Activated T-helper 17 cell treated with anti-CD3 and anti-CD28 coated beads, Interleukin-2, amount 50 U/mL, for 72 hours (primary cell): ENCODE results near the gene COL19A1. TPM values are rescaled to one million over a fixed set of nuclear protein-coding genes. Genes with fewer than 3 reads are reported as not detected.
"Not testable (repeated sequence)": the region's sequence is repeated elsewhere in the genome, so short reads cannot be mapped to it uniquely, and the experiment has no call there.

Source experiments
- ATAC-seq: fragments of 150-1000 bp; cut with Tn5 transposase; replicated peaks from 2 replicates; pipeline ENCODE4 v1.10.0; 2021; ENCODE audit warnings: mild to moderate bottlenecking, moderate library complexity
- H3K27ac Mint-ChIP-seq: one replicate; pipeline ENCODE4 v1.8.0; 2022; ENCODE audit warnings: mixed read lengths
- H3K27me3 Mint-ChIP-seq: one replicate; pipeline ENCODE4 v1.8.0; 2022; ENCODE audit warnings: mixed read lengths
- H3K36me3 Mint-ChIP-seq: one replicate; pipeline ENCODE4 v1.8.0; 2022; ENCODE audit warnings: low read depth, mild to moderate bottlenecking, mixed read lengths
- H3K4me1 Mint-ChIP-seq: one replicate; pipeline ENCODE4 v1.8.0; 2022; ENCODE audit warnings: mixed read lengths
- H3K4me3 Mint-ChIP-seq: one replicate; pipeline ENCODE4 v1.8.0; 2022; ENCODE audit warnings: mild to moderate bottlenecking, mixed read lengths
- H3K9me3 Mint-ChIP-seq: one replicate; pipeline ENCODE4 v1.8.0; 2022; ENCODE audit warnings: mixed read lengths
- total RNA-seq, 2 donors: library from RNA; stranded (reverse); gene quantifications; one replicate each; pipeline ENCODE4 v1.2.3, GENCODE V29; 2022

Gene COL19A1
- total RNA-seq, 2 donors from 2014 or later, result 0.48 to 1.3 TPM

DNA sequence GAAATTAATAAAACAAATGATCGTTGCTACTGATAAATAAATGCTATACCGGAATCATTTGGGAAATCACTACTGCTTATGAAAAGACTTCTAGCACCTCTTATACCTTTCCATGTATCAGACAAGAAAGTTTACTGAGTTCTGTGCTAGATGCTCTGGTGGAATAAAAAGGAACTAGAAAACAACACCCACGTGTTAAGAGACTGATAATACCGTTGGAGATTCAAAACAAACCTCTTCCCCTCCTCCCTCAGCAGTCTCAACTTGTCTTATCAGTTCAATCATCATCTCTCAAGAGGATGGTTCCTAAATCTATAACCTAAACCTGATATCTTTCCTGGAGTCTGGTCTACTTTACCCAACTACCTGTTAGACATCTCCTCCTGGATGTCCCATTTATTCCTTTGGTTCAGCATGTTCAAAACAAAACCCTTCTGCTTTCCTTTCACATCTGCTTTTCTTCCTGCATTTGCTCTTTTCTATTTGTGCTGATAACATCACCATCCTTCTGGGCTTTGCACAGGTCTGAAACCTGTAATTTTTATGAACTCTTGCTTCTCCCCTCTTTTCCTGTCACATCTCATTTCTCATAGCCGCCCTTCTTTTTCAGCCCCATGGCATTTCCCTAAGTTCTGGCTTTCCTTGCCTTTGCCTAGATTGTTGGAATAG lies 122.2 kb downstream of the COL19A1 start:
- H3K27ac Mint-ChIP-seq, result no peak overlapping the region
- no peak overlapping the region for H3K4me3 Mint-ChIP-seq
- H3K27me3 Mint-ChIP-seq, result peaks cover 8% of the 10 kb centered on the region
- H3K4me1 Mint-ChIP-seq, result peaks cover 5% of the 10 kb centered on the region
- no peaks in the 10 kb centered on the region for H3K9me3 Mint-ChIP-seq
- no peaks in the 10 kb centered on the region for H3K36me3 Mint-ChIP-seq
- no peak for ATAC-seq

- Mint-ChIP-seq H3K9me3 (no peaks in the 10 kb centered on the region), H3K27ac (no peak overlapping the region), H3K36me3 (no peaks in the 10 kb centered on the region), H3K4me1 (no peaks in the 10 kb centered on the region), H3K27me3 (peaks cover 18% of the 10 kb centered on the region), H3K4me3 (no peak overlapping the region)
- ATAC-seq, result no peak
Measured at GRCh38 chr6:69994251-69994650, 127.9 kb downstream of the COL19A1 start.

GRCh38 chr6:70008189-70008588 lies 141.8 kb downstream of the COL19A1 start:
- H3K4me1 Mint-ChIP-seq, result no peaks in the 10 kb centered on the region
- H3K36me3 Mint-ChIP-seq, result no peaks in the 10 kb centered on the region
- H3K4me3 Mint-ChIP-seq, result no peak overlapping the region
- ATAC-seq, result no peak
- H3K9me3 Mint-ChIP-seq, result peaks cover 8% of the 10 kb centered on the region
- H3K27me3 Mint-ChIP-seq, result peaks cover 5% of the 10 kb centered on the region
- no peak overlapping the region for H3K27ac Mint-ChIP-seq

DNA sequence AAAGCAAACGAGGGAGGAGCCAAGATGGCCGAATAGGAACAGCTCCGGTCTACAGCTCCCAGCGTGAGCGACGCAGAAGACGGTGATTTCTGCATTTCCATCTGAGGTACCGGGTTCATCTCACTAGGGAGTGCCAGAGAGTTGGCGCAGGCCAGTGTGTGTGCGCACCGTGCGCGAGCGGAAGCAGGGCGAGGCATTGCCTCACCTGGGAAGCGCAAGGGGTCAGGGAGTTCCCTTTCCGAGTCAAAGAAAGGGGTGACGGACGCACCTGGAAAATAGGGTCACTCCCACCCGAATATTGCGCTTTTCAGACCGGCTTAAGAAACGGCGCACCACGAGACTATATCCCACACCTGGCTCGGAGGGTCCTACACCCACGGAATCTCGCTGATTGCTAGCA lies 144.0 kb downstream of the COL19A1 start:
- not testable (repeated sequence) for H3K27me3 Mint-ChIP-seq, H3K9me3 Mint-ChIP-seq, H3K4me3 Mint-ChIP-seq, ATAC-seq, H3K4me1 Mint-ChIP-seq, H3K36me3 Mint-ChIP-seq, H3K27ac Mint-ChIP-seq

- H3K4me1 Mint-ChIP-seq, ATAC-seq, H3K9me3 Mint-ChIP-seq, H3K27ac Mint-ChIP-seq, H3K36me3 Mint-ChIP-seq, H3K27me3 Mint-ChIP-seq, H3K4me3 Mint-ChIP-seq: not testable (repeated sequence)
Measured at GRCh38 chr6:70023201-70023600, 156.8 kb downstream of the COL19A1 start.

- H3K4me1 Mint-ChIP-seq, result no peaks in the 10 kb centered on the region
- peaks cover 8% of the 10 kb centered on the region for H3K27me3 Mint-ChIP-seq
- ATAC-seq, result no peak
- no peak overlapping the region for H3K4me3 Mint-ChIP-seq
- no peaks in the 10 kb centered on the region for H3K9me3 Mint-ChIP-seq
- H3K27ac Mint-ChIP-seq, result no peak overlapping the region
- no peaks in the 10 kb centered on the region for H3K36me3 Mint-ChIP-seq
Measured at GRCh38 chr6:70028246-70028645, 161.9 kb downstream of the COL19A1 start.

DNA sequence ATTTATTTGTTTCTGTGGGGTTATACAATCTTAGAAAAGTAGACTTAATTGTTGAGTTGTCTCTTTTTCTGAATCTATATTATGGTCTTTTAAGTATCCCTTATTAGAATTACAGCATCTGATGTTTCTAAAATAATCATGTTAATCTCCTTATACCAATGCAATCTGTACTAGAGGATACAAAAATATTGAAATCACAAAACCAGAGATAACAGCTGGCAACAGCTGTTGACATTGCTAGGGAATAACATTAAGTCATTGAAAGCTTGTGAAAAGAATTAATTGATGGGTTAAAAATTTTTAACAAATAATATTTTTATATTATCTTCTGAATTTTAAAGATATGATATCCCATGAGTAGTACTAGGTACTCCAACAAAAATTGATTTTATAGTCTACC lies 162.6 kb downstream of the COL19A1 start:
- no peak for ATAC-seq
- Mint-ChIP-seq H3K36me3 (no peaks in the 10 kb centered on the region), H3K9me3 (no peaks in the 10 kb centered on the region)

DNA sequence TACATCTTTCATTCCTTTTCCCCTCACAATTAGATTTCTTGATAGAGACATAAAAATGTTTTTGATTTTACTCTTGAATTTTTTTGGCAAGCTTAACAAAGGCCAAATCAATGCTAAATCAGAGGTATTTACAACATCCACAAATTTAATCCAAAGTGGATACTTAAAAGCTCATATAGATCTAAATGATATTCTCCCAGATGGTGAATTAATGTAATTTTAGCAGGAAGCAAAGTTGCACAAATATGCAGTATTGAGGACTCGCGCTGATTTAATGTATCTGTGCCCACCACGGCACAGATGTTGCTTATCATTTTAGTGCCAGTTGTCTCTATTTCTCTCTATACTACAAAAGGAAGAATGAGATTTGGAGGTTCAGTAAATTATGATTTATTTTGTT lies 167.4 kb downstream of the COL19A1 start:
- peaks cover 6% of the 10 kb centered on the region for H3K27me3 Mint-ChIP-seq
- H3K4me1 Mint-ChIP-seq, result no peaks in the 10 kb centered on the region
- no peak overlapping the region for H3K4me3 Mint-ChIP-seq
- no peak overlapping the region for H3K27ac Mint-ChIP-seq
- no peak for ATAC-seq
- no peaks in the 10 kb centered on the region for H3K9me3 Mint-ChIP-seq
- H3K36me3 Mint-ChIP-seq, result no peaks in the 10 kb centered on the region

More for the DNA sequence above, 162.6 kb downstream of the COL19A1 start:
- Mint-ChIP-seq H3K4me3 (no peak overlapping the region), H3K27me3 (peaks cover 8% of the 10 kb centered on the region), H3K4me1 (no peaks in the 10 kb centered on the region), H3K27ac (no peak overlapping the region)

GRCh38 chr6:70037445-70037844 lies 171.1 kb downstream of the COL19A1 start:
- Mint-ChIP-seq H3K27ac (no peak overlapping the region), H3K4me1 (no peaks in the 10 kb centered on the region), H3K36me3 (no peaks in the 10 kb centered on the region), H3K27me3 (no peaks in the 10 kb centered on the region), H3K9me3 (no peaks in the 10 kb centered on the region), H3K4me3 (no peak overlapping the region)
- no peak for ATAC-seq

DNA sequence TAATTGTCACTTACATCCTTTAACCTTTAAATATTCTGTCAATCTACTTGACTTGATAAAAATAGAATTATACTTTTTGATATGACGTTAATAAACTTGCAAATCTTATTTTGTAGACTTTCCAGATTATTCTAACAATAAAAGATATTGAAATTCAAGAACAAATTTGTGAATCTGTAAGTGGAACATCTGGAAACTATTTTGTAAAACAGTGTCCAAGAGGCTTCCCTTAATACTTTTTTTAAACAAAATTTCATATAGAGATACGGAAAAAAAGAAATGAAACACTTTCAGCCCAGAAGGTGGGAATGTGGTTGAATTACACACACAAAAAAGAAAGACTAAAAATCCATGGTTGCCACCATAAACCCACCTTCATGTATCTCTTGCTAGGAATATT lies 174.4 kb downstream of the COL19A1 start:
- Mint-ChIP-seq H3K36me3 (no peaks in the 10 kb centered on the region), H3K27me3 (peaks cover under 1% of the 10 kb centered on the region), H3K4me3 (no peak overlapping the region), H3K27ac (no peak overlapping the region), H3K4me1 (no peaks in the 10 kb centered on the region), H3K9me3 (no peaks in the 10 kb centered on the region)
- ATAC-seq, result no peak

GRCh38 chr6:70041411-70041810 lies 175.1 kb downstream of the COL19A1 start:
- no peaks in the 10 kb centered on the region for H3K36me3 Mint-ChIP-seq
- no peak for ATAC-seq
- no peak overlapping the region for H3K4me3 Mint-ChIP-seq
- no peaks in the 10 kb centered on the region for H3K9me3 Mint-ChIP-seq
- H3K27me3 Mint-ChIP-seq, result peaks cover 5% of the 10 kb centered on the region
- no peak overlapping the region for H3K27ac Mint-ChIP-seq
- no peaks in the 10 kb centered on the region for H3K4me1 Mint-ChIP-seq

GRCh38 chr6:70045413-70045812 lies 179.1 kb downstream of the COL19A1 start:
- no peak overlapping the region for H3K27ac Mint-ChIP-seq
- H3K9me3 Mint-ChIP-seq, result no peaks in the 10 kb centered on the region
- ATAC-seq, result no peak
- H3K4me1 Mint-ChIP-seq, result no peaks in the 10 kb centered on the region
- H3K36me3 Mint-ChIP-seq, result no peaks in the 10 kb centered on the region
- peaks cover 5% of the 10 kb centered on the region for H3K27me3 Mint-ChIP-seq
- no peak overlapping the region for H3K4me3 Mint-ChIP-seq

DNA sequence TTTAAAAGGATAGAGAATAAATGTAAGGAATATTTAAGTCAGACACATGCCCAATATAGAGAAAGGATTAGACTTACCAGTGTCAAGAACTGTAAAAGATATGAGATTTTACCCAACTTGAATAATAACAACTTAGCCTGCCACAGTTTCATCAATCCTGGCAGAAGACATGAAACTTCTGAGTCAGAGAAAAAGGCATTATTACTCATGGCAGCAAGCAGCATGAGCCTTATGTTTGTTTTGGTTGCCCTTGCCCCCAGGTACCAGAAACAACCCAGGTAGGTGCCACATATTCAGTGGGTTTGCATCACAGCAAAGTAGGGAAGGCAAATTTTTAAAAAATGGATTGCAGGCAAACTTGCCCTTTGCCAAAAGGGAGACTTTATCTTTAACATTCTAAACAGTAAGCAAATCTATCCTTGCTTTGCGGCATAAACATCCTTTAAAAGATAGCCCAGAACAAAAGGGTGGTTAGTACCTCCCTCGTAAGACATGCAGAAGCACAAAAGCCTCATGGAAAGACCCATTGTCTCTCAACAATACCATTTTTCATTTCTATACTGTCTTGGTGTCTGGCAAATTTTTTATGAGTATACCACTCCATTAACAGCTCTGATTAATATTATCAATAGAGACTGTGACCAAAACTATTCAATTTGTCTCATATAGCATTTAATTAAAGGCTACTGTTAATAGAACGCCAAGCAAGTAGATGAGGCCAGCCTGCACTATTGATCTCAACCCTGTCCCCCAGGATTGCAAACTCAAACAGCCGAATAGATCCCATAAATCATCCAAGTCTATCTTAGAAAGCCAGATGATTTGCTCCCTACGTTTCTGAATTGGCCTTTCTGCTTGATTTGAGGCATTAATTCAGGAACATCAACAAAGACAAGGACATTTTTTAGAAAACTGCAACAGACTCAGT lies 185.1 kb downstream of the COL19A1 start:
- no peak overlapping the region for H3K4me3 Mint-ChIP-seq
- H3K4me1 Mint-ChIP-seq, result no peaks in the 10 kb centered on the region
- H3K36me3 Mint-ChIP-seq, result no peaks in the 10 kb centered on the region
- H3K9me3 Mint-ChIP-seq, result no peaks in the 10 kb centered on the region
- ATAC-seq, result peak; percentile 37
- no peak overlapping the region for H3K27ac Mint-ChIP-seq
- H3K27me3 Mint-ChIP-seq, result peaks cover 3% of the 10 kb centered on the region

DNA sequence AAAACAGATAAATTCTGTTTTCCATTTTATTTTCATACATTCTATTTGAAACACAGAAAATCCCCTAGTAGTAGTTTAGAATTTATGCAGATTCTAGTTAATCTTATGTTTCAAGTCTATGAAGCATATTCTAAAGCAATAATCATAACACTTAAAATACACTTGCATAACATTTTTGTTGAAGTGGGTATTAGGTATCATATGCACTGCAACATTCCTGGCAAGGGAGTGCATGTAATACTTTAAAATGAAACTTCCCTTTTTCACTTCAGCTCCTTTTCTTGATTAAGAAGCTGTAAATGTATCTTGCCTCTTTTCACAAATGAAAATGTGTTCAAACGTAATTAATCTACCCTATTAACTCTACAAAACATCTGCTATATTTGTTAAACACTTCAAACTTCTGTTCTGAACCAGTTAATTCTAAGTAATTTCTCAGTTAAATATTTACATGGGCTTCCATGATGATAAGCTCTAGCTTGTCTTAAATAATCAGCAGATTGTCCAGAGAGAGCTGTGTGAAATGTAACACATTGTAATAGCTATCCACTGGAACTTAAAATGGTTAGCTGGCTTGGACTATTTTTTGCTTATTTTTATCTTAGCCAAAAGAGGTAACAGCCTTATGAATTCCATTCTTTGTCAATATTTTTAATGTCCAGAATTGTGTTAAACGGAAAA lies 192.8 kb downstream of the COL19A1 start:
- Mint-ChIP-seq H3K27me3 (peaks cover 8% of the 10 kb centered on the region), H3K4me3 (no peak overlapping the region), H3K4me1 (no peaks in the 10 kb centered on the region), H3K27ac (no peak overlapping the region), H3K36me3 (no peaks in the 10 kb centered on the region), H3K9me3 (no peaks in the 10 kb centered on the region)
- ATAC-seq, result no peak

DNA sequence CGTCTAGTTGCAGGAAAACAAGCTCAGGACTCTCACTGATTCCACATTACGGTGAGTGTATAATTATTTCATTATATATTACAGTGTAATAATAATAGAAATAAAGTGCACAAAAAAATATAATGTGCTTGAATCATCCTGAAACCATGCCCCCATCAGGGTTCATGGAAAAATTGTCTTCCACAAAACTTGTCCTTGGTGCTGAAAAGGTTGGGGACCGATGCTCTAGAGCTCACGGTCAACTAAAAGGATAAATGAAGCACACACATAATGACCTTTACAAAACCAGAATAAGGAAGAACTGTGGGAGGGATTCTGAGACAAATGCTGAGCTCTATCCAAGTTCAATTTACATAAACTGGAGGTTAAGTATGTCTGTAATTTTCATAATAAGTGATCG lies 194.3 kb downstream of the COL19A1 start:
- no peak overlapping the region for H3K27ac Mint-ChIP-seq
- H3K27me3 Mint-ChIP-seq, result peaks cover 8% of the 10 kb centered on the region
- ATAC-seq, result no peak
- no peaks in the 10 kb centered on the region for H3K36me3 Mint-ChIP-seq
- H3K4me3 Mint-ChIP-seq, result no peak overlapping the region
- no peaks in the 10 kb centered on the region for H3K4me1 Mint-ChIP-seq
- H3K9me3 Mint-ChIP-seq, result no peaks in the 10 kb centered on the region
